Measurements from ENCODE around the gene FAM25C.
"Not testable (repeated sequence)": the region's sequence is repeated elsewhere in the genome, so short reads cannot be mapped to it uniquely, and the experiment has no call there.

FAM25C gene

DNA sequence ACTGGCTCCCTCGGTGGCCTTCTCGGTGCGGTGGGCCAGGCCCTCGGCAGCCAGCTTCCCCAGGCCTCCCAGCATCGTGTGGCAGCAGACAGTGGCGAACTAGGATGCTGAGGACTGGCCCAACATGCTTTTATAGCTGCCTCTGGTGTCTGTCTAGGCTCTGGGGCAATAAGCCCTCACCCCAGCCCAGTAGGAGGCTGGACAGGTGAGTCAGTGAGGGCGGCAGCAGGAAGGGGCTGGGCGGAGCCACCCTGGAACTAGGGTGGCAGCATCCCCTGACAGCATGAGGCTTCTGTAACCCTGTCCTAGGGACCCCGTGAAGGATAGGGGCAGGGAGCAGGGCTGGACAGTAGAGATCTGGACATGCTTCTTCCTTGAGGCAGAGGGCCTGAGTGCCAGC is at the start of gene FAM25C:
FAM25C (minus strand) TSS at position 101 of the 400 bp plus-strand sequence; CDS start at position 75, 26 bp downstream.
- not testable (repeated sequence) for ATAC-seq, DNase-seq

DNA sequence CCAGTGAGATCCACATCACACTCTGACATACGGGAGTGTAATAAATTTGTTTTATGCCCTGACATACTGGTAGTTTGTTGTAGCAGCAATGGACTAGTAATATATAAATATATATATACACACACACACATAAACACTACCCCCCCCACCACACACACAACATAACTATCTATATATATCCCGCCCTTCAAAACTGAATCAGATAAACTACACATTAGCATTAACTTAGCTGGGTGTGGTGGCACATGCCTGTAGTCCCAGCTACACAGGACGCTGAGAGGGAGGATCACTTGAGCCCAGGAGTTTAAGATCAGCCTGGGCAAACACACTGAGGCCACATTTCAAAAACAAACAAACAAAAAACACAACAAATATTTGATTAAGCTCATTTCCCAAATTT is 45.0 kb upstream of the FAM25C start:
- not testable (repeated sequence) for ATAC-seq, DNase-seq

DNA sequence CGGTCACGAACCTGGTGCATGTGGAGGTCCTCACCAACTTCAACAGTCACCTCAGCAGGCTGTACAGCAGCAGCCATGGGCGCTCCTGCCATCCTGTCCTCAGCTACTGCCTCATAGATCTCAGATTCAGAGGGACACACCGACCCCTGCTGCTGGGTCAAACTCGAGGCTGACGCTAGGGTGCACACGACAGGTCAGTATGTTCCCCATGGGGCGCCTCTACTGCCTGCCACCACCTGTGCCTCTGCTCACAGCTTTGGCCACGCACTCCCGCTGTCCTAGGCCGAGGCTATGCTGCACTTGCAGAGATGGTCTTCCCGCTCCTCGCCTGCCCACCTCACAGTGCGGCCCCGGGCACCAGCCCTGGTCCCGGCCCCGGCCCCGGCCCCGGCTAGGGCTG is 31.8 kb upstream of the FAM25C start:
- ATAC-seq, DNase-seq: not testable (repeated sequence)

DNA sequence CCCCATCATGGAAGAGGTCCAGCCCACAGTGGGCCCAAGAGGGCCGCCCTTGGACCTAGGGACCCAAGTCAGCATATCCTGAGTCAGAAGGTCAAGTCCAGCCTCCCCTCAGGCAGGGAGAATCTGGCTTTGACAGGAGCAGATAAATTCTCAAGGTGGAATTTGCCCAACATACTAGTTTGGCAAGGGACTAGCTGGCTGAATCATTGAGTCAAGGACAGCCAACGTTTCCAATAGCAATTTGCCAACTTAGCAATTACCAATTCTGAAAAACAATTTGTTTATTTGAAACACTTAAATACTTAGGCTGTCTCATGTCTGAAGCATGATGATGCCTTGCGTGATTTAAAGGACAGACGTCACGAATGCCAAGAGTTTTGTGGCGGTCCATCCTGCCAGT is 2.7 kb upstream of the FAM25C start:
- not testable (repeated sequence) for DNase-seq, ATAC-seq

DNA sequence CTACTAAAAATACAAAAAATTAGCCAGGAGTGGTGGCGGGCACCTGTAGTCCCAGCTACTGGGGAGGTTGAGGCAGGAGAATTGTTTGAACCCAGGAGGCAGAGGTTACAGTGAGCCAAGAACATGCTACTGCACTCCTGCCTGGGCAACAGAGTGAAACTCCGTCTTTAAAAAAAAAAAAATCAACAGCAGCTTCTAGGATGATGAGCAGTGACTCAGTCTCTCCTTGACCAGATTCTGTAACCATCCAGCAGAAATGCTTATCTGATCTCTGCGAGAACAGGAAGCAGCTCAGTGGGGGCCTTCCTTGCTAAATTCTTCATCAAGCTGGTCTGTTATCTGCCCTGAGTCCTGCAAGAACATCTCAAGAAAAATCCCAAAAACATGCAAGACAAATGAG is 5.5 kb downstream of the FAM25C start:
- not testable (repeated sequence) for DNase-seq, ATAC-seq

DNA sequence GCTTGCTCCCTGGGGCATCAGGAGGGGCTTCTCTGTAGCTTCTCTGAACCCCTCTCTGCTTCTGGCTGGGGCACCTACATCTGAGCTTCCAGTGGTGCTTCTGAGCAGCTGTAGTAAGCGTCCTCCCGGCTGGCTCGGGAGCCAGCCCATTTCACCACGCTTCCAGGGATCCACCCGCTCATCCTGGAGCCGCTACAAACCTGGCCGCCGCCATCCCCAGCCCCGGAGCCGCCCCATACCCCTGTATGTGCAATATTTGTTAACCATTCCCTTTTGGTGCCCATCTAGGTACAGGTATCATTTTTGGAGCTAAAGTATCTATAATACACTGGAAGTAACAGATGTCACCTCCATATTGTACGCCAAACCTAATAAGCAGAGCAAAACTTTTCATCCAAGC is 7.0 kb downstream of the FAM25C start:
- ATAC-seq, DNase-seq: not testable (repeated sequence)

DNA sequence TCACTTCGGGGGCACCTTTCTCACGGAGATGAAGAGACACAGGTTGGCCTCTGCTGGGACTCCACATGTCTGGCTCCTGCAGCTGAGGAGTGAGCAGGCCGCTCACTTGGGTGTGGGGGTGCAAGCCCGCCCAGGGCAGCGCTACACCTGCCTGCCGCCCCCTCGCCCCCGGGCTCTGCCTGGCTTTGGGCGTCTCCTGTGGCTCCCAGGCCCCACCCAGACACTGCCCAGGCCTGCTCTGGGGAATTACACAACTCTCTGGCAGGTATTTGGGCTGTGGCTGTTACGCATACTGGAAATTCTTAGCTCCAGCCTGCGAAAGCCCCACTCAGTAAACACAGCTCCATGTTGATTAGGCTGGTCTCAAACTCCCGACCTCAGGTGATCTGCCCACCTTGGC is 7.9 kb downstream of the FAM25C start:
- ATAC-seq, DNase-seq: not testable (repeated sequence)

DNA sequence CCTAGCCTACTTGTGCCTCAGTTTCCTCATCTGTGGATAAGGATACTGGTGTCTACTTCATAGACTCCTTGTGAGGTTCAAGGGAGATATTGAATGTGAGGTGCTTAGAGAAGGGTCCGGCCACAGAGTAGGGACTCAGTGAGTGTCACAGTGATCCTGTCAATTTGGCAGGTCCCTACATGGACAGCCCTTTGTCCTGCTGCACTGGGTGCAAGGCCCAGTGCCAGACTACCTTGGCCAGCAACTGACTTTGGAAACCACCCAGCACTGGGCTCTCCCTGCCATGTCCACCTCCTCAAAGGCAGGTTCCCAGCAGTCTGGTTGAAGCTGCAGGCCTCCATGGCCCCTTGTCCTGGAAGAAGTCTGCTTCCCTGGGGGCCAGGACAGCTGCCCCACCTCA is 9.5 kb downstream of the FAM25C start:
- ATAC-seq, DNase-seq: not testable (repeated sequence)

DNA sequence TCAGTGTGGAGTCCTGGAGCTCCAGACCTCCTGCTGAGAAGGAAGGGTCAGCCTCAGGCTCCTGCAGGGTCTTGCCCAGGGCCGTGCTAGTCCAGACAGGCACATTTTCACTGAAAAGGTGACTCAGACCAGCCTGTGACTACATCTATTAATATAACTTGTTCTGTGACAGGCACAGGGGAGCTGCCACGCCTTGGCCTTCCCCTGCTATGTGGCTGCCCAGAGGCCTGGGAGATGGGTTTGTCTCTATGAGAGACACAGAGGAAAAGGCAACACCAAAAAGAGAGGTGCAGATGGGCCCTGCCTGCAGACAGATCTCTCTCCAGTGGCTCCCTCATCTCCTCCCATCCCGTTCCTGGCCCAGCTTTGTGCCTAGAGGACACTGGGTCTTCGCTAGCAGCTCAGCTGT is 10.0 kb downstream of the FAM25C start:
- peak; percentile 25 for ATAC-seq
- DNase-seq, result not testable (repeated sequence)

DNA sequence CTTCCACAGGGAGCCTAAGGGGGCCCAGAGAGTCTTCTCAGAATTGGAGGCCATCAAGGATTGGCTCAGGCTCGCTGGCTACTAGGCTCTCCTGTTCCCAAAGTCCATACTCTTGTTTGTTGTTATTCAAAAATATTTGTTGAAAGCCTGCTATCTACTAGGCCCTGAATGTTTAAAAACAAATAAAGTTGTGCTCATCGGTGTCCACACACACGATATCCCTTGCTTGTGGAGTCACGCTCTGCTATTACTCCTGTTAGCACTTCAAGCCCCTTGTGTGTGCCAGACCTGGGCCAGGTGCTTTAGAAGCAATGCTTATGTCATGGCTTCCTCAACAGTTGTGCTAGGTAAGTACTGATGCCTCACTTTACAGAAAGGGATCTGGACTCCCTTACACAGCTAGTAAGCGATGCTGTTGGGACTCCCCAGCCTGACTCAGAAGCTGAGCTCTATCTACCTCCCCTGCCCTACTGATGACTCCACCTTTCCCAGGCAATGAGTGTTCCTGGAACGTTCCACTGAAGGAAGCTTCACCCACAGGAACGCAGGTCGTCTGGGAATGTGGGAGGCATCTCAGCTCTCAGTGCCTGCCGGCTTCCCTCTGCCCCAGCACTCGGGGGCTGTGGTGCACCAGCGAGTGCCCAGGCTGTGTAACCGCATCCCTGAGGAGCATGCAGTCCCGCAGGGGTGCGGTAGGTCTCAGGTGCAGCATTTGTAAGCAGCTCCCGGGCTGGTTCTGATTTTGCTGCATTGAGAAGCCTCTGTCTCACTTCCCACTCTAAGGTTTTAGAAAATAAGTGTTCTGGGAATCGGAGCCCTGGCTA is 10.7 kb downstream of the FAM25C start:
- DNase-seq, ATAC-seq: not testable (repeated sequence)

DNA sequence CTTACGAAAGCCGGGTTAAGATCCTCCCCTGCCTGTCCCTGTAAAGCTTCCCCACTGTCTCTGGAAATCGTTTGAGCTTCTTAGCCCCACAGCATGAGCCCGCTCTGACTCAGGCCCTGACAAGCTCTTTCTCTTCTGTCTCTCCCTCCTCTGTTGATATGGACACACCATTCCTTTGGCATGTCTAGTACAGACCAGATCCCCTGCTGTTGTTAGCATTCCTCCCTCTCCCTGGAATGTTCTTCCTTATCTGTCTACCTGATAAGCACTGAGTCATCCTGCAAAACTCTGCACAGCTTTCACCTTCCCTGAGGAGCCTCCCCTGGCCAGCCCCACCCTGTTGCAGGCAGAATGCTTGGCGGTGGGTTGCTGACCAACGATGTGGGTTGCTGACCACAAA is 11.6 kb downstream of the FAM25C start:
- DNase-seq, ATAC-seq: not testable (repeated sequence)

DNA sequence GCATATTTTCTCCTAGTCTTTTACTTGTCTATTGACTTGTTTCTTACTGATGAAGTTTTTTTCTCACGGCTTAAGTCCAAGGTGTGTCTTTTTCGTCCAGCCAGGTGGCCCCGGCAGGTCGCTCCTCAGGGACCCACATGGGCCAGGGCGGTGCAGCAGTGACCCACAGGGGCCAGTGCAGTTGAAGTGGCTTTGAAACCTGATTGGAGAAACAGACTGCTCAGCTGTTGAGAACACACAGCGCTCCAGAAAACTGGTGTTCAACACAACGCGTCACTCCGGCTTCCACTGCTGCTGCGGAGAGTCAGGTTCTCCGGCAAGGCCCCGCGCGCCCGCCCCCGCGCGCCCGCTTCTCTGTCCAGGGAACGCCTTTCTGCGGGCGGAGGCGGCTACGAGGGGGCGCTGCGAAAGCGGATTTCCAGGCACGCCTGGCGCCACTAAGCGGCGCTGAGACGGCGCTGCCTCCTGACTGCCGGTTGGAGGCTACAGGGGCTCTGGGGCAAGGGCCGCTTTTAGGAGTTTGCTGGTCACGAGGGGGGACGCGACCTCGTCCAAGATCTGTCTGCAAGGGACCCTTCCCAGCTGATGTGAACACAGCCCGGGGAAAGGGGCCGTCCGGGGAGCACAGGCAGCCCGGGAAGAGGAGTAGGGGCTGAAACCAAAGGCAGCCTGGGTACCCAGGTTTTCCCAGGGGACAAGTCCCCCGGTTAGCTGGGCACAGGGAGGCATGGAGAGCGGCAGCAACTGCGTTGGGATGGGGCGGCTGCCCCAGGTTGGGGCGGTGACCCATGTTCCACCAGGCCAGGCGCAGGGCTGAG is 13.0 kb downstream of the FAM25C start:
- ATAC-seq, result peak; percentile 59
- DNase-seq, result not testable (repeated sequence)

DNA sequence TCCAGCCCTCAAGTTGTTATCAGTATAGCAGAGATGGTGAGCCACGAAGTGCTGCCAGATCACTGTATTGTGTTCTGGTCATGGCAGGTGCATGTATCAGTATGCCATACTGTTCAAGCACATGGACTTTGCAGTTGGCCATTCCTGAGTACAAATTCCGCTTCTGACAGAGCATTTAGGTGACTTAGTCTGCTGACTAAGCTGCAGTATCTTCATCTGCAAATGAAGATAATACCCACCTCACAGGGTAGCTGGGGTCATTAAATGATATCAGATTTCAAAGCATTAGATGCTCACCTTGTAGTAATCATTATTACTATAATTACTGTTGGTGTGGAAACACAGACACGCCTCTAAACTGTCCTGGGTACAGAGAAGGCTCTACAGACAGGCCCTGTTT is 24.2 kb downstream of the FAM25C start:
- ATAC-seq, DNase-seq: not testable (repeated sequence)

DNA sequence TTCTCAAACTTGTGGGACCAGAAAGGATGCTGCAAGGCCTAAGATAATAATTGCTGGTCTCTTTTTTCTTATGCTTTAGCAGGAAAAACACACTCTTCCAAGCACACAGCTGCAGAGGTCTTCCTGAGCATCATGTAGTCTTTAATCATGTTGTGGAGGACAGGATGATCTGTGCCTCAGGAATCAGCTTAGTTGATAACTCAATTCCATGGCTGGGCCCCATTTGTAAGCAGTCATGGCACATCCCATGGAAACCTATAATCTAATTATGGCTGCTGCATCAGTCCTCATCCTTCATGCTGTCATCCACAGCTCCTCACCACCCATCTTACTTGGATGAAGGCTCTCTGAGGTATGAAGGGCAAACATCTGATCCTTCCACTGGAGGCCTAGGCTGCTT is 26.5 kb downstream of the FAM25C start:
- DNase-seq, ATAC-seq: not testable (repeated sequence)

DNA sequence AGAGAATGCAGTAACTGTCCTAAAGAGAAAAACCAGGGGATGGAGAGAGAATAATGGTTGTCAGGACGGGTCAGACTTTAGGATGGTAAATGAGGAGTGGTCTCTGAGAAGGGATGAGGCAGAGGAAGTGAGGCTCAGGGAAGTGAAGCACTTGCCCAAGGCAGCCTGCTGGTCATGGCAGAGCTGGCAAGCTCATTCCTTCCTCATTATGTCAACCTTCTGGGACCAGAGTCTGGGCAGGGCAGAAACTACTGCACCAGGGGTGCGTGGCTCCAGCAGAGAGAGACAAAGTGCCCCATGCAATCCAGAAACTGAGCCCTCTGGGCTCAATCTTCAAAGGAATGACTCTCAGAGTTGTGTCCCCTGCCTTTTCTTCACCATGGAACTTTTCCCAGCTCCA is 27.5 kb downstream of the FAM25C start:
- not testable (repeated sequence) for ATAC-seq, DNase-seq

DNA sequence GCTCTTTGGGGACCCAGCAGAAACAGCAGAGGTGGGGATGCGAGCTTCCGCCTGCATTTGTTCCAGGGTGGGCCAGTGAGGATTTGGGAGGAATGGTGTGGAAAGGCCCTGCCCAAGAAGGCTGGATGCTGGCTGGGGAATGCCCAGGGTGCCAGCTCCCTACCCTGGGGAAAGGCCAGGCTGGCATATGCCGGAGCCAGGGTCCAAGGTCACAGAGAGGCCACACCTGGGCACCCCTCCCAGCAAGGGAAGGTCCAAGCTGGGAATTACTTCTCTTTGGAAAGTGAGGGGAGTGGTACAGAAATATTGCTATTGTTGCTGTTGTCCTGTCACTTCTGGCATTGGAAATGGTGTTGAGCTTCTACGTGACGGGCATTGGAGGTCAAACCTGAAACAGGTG is 28.0 kb downstream of the FAM25C start:
- ATAC-seq, DNase-seq: not testable (repeated sequence)

DNA sequence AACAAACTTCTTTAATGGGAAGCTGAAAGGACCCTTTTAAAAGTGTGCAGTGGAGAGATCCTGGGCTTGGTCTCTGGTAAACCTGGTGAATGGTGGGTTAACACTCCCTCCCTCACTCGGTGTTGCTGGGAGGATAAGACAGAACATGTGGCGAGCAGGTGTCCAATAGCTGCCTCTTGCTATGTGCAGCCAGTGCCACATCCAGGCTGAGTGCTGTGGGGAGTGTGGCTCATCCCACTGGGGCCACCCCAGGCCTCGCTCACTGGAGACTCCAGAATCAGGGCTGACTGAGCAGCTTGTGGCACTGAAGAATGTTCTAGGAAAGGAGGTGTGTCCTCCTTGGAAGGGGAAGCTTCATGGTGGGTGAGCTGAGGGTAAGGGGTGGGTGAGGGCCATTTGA is 29.5 kb downstream of the FAM25C start:
- not testable (repeated sequence) for DNase-seq, ATAC-seq

DNA sequence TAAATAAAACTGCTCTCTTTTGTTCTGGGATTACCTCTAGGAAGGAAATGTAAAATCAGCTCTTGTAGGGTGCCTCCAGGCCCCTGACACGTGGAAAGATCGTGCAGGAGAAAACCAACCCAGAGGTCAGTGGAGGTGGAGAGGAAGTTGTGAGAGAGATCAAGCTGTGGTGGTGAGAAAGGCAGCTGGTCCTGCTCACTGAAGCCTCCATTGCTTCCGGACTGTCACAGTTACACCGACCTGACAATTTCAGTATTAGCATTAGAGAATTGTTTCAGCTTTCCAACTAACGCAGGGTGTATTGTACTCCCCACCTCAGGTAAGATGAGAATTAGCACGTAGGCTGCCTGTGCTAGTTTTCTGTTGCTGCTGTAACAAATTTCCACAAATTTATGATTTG is 30.6 kb downstream of the FAM25C start:
- DNase-seq, ATAC-seq: not testable (repeated sequence)

DNA sequence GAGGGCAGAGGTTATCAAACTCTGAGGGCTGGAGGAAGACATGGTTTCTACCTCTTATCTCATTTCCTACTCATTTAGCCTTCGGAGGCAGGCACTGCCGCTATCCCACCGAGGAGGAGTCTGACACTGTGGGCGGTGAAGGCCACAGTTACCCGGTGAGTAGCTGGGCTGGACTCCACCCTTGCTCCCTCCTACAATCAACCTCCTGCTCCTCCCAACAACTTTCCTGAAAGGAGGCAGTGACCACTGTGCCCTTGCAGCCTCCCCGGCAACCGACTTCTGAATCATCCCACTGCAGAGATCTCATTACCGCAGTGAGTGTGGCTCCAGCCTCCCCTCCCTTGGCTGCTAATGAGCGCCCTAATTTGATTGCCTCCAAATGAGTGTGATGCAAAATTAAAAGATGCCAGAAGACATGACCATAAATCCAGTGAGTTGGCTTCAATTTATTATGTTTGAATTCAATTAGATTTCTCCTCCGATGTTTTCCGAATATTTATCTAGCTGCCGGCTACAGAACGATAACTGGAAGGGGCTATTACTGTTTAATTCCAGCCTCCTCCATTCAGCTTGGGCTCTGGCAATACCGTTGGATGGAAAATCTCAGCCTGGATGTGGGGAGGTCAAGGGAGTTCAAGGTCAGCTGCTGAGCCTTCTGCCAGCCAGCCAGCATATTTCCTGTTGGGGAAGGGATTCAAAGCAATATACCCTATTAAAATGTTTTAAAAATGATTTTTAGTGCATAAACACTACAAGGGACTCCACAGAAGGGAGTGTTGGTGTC is 35.1 kb downstream of the FAM25C start:
- ATAC-seq, DNase-seq: not testable (repeated sequence)

DNA sequence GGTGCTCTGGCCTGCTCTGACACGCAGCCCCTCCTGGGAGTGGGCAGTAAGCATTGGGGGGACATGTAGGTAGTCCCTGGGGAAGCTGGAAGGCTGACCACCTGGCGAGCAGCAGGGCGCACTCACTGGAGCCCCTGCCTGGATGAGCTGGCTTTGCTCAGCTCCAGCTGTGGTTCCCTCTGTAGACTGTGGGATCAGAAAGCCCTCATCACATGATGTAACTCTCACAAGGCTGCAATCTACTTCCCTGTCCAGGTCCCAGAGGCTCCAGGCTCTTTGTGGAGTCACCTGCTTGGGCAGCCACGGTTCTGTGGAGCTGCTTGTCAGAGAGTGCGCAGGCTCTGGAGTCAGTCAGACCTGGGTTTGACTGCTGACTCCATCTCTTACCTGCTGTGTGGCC is 36.8 kb downstream of the FAM25C start:
- not testable (repeated sequence) for DNase-seq, ATAC-seq

DNA sequence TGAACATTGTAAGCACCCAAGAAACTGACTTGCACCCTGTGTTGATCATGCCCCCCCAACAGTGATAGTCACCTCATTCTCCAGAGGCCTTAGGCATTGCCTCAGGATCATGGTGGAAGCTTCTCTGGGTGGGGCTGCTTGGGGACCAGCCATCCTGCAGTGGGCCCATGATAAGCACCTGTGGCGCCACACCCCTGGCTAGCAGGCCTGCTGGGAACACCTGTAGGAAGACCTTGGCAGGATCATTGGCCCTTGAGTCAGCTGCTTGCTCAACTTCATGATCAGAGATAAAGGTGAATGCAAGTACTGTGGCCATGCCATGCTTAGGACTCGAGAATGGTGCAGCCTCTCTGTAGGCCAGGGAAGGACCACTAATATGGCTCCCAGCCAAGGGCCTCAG is 38.9 kb downstream of the FAM25C start:
- ATAC-seq, DNase-seq: not testable (repeated sequence)

DNA sequence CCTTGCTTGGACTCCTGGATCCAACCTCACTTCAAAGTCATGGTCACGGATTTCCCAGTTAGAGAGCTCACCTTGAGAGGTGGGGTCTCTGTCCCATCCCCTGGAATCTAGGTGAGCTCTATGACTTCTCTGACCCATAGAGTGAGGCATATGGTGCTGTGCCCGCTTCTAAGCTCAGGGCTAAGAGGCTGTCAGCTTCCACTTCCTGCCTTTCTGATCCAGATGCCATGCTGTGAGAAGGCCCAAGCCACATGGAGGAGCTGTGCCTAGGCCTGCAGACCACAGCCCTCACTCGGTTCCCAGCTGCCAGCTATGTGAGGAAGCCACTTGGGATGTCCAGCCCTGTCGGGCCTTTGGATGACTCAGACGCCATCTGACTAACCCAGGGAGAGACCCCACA is 39.9 kb downstream of the FAM25C start:
- not testable (repeated sequence) for DNase-seq, ATAC-seq
